Superior temporal gyrus (tissue), 1 donor: ENCODE results near the gene TAS1R1.

ENCODE experiments used
- DNase-seq: peaks from one replicate; pipeline ENCODE4 v3.0.0-alpha.2; 2016; ENCODE audit errors: extremely low spot score

Gene TAS1R1

DNA sequence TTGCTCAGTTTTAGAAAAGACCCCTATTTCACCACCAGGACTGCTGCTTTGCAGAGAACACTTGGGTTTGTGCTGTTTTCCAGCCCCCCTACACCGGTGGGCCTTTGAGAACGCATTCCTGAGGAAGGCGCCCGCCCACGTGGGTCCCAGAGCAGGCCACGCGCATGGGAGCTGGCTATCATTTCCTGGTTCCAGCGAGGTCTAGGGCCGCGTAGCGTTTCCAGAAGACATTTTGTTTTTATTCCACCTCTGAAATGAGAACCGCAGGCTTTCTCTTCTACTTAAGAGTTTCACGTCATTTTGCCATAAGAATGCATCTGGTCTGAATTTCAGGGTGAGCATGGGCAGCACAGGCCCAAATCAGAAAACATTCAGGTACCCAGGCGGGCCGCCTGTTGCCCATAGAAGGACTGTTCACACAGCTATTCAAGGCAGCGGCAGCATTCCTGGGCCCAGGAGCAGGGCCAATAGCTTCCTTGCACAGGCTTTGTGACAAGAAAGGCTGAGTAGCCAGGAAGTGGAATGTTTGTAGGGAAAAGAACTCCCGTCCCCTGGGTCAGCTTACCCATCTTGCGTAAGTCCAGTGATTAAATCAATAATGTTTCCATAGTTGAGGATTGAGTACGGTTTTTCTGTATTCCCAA is 48.9 kb downstream of the TAS1R1 start:
- DNase-seq, result peak; percentile 72

DNA sequence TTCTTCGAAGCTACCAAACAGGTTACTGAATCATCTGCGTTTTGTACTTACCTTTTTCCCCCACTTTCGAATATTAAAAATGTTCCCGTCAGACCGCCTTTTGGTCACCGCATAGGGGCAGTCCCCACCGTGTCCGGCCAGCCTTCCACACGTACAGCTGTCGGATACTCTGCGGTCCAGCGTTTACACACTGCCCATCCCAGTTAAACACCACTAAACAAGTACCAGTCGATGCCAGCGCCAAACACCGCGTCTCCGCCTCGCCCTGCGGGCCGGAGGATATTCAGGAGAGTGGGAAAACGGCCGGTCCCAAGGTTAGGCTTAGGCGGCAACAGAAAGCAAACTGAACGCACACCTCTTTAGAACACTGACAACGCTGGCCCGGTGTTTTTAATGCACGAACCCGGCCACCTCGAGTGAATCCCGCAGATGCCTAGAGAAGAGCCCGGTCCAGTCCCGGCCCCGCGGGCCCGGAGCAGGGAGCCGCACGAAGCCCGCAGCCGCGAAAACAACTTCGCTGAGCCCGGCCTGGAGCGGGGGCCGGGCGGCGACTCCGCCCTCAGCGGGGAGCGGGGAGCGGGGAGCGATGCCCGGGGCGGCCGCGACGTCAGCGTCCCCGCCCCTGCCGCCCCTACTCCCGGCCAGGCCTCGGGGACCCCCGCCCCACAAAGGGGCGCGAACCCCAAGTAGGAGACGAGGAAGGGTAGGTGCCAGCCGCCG is 57.7 kb downstream of the TAS1R1 start:
- peak; percentile 63 for DNase-seq

DNA sequence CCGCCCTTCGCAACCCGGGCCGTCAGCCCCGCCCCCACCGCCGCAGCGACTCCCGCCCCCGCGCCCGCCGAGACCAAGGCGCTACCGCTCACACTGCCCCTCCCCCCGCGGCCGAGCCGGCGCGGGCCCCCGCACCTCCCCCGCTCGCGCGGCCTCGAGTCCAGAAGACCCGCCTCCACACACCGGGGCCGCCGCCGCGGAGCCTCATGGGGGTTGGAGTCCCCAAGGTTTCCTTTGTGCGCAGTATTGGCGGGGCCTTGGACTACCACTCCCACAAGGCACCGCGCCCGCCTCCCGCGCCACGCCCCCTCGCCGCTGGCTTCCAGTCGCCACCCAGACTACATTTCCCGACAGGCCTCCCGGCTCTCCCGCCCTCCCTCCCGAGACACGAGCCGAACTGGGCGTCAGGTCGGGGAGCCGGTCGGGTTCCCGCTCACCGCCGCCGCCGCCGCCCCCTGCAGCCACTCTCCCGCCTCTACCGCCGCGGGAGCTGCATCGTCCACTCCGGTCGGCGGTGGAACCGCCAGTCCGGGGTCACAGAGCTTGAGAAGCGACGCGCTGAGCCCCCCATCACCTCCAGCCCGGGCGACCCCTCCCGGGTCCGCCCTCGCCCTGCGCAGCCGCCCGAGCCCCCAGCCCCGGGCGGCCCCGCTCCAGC is 58.4 kb downstream of the TAS1R1 start, which contains the start of gene PHF13:
Gene PHF13 (plus strand): TSS at position 371 of the 658 bp plus-strand sequence. CDS start 336 bp downstream, outside the sequence.
- DNase-seq, result peak; percentile 97

DNA sequence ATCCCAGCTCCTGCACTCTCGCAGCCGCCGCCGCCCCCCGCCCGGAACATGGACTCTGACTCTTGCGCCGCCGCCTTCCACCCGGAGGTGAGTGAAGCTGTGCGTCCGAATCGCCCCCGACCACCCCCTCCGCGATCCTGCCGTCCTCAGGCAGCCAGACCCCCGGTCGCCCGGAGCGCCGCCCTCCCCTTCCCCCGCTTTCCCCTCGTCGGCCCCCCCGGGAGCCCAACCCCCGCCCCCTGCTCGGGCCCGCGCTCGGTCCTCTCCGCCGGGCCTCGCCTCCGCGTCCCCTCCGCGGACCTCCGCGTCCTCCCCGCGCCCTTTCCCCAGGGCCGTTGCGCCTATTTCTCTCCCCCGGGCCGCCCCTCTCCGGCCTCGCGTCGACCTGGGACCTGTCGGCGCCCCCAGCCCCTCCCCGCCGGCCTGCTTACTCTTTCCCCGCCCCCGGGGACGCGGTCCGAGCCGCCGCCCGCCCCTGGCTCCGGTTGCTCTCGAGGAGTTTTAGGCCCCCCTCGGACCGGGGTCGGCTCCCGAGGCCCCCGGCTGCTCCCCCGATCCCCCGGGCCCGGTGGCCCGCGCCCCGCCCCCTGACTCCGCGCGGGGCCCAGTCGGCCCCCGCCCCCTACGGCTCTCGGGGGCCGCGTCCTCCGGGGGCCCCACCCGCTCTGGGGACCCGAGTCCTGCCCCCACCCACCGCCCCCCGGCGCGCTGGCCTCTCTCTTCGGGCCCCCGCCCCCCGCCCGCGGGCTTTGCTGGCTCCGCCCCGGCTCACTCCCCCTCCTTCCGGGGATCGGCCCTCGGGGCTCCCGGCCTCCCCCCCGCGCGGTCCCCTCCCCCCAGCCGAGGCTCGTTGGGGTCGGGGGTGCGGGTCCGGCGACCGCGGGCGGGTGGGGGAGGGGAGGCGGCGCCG is 59.2 kb downstream of the TAS1R1 start:
- no peak for DNase-seq

DNA sequence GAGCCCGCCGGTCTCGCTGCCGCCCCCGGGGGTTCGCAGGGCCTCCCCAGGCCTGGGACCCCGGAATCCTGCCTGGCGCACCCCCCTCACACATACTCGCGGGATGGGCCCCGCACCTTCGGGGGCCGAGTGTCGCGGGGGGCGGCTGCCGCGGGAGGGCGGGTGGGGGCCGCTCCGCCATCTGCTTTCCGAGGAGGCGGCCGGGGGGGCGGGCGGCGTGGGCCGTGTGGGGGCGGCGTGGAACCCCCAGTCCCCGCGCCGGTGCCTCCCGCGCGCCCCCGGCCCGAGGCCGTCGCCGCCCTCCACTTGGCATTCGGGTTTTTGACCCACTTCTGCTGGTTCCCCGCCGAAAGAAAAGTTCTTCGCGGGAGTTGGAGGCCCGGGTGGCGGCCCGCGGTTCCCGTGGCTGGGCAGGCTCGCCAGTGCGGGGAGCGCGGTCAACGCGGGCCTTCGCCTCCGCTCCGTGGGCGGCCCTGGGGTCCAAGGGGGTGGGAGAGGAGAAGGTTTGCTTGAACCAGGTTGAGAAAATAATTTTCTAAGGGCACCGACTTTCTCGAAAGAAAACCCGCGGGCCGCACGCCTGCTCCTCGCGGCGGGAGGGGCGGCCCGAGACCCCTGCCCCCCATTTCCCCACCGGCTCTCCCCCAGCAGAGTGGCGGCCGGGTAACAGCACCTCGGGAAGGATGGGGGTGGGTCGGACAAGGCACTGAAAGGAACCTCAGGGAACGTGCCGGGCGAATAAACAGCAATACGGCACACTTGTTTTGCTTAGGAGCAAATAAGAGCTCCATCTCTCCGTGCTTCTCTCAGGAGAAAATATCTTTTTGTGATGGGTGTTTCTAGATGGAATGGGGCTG is 60.0 kb downstream of the TAS1R1 start:
- DNase-seq, result no peak

DNA sequence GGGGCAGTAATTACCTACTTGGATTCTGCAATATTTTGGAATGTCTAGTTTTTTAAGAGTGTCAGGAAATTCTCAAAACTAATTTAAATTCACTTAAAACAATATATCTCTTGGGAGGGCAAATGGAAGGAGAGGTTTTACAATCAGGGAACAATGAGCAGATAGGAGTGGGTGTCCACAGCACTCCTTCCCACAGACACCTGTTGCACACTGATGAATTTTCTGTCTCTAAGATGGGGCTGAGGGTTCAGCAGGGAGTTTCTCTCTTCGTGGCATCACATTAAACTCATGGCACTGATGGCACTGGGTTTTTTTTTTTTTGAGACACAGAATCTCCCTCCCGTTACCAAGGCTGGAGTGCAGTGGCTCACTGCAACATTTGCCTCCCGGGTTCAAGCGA is 63.9 kb downstream of the TAS1R1 start:
- no peak for DNase-seq

DNA sequence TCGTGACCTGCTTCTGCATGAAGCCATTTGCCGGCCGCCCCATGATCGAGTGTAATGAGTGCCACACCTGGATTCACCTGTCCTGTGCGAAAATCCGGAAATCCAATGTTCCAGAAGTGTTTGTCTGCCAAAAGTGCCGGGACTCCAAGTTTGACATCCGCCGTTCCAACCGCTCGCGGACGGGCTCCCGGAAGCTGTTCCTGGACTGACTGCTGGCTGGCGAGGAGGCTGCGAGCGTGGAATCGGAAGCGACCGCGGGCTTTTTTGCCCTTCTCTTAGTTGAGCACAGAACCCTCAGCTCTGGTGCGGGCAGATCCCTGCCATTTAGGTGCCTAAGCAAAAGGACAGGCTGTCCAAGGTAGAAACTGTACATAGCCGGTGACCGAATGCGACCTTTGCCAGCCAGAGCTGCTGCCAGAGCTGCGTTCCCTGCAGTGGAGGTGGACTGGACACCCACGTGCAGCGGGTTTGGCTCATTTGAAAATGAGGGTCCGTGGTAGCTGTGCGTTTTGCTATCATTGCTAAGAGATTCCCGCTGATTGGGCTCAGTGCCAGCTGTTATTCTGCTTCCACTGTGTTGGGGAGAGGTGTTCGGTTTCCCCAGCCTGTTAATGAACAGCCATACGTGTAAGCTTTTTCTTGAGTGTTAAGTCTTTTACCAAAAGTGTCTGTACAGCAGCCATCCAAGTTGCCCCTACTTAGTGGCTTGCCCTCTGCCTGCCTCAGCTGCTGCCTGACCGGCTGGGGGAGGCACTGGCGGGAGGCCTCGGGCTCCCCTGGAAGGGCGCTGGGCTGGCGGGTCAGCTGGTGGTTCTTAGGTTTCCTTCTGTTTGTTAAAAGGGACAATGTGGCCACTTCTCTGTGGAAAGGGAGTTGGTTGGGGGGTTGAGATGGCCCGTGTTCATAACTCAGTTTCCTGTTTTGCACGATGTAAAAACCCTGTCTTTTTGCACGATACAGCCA is 66.6 kb downstream of the TAS1R1 start:
- no peak for DNase-seq

DNA sequence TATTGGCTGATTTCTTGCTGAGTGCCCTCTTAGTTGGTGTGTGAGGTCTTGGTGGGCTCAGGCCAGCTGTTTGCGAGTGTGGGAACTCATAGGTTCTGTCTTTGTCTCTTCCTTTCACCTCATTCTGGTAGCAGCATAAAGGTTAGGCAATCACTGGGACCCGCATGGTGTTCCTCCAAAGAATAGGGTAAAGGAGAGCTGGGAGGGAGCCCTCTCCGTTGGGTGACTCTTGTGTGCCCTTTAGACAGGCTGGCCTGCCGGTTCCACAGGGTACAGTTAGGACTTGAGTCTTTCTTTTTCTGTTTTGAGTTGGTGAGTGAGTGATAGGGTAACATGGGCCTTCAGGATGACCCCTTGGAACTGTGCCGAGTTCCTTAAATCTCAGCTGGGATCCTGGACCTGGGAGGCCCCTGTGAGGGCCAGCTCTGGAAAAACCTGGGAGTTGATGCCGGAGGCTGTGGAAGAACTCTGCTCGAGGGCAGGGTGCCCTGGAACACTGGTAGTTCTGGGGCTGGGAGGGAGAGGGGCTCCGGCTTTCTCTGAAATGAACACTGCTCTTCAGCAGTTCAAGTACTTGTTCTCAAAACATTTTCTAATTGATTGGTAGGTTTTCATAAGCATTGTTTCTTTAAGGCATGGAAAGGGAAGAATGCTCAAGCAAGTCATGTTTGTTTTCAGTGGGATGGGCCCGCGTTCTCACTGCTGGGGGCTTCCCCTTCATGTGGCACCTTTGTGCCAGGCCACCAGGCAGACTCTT is 67.5 kb downstream of the TAS1R1 start:
- DNase-seq, result no peak

DNA sequence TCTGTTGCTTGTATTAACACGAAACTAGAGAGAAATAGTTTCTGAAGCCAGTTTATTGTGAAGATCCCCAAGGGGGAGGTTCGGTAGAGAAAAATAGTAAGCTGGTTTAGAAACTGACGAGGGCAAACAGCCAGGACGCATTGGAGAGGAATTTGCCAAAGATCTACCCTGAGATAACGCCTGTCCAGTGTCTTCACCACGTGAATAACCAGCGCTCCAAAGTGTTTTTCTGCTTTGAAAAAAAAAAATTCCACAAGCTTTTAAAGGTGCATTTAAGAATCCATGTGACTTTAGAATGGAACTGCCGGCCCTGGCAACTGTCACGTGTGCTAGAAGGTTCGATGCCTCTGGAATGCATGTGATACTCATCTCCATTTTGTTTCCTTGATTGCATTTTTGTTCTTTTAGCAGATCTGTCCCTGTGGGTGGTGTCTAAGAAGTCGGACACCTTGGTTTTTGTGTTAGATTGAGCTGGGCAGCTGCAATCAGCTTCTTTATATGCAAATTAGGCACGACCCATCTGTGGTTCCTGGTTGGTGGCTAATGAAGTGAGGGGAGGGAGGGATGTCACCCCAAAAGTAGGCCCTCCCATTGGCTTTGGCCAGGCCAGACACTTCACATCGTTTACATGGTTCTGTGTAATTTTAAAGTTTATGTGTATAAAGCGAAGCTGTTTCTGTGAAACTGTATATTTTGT is 68.3 kb downstream of the TAS1R1 start:
- DNase-seq, result no peak

DNA sequence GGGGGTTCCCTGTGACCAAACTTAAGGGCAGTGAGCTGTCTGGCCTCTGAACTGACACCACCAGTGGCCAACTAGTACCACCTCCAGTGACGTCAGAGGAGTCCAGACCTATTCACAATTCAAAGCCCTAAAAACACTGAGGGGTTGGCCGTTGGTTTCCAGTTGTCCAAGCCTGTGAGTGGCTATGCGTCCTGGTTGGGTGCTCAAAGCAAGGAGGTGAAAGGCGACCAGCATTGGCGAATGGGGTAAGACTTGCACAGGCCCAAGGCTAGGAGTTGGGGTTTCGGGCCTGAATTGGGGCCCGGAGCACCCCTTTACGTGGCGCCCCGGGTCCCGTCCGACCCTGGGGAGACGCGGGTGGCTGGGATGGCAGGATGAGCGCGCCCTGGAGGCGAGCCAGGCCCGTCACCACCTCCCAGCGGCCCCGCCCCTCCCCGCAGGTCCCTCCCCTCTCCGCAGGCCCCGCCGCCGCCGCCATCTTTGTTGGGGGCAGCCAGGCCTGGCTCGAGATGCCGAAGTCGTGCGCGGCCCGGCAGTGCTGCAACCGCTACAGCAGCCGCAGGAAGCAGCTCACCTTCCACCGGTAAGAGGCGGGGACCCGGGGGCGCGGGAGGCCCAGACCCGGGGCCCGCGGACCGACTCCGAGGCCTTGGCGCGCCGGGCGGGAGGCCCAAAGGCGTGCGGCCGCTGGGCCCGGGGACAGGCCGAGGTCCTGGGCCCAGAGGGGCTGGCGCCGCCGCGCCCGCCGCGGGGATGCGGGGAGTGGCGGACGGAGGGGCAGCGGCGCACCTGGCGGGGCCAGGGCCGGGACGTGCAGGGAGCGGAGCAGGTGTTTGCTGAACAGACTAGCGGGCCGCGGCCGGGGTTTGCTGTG is 69.8 kb downstream of the TAS1R1 start, which contains the start of gene THAP3:
Gene THAP3 (plus strand): TSS at position 159 of the 874 bp plus-strand sequence. CDS start 351 bp downstream, at position 510.
- peak; percentile 76 for DNase-seq

DNA sequence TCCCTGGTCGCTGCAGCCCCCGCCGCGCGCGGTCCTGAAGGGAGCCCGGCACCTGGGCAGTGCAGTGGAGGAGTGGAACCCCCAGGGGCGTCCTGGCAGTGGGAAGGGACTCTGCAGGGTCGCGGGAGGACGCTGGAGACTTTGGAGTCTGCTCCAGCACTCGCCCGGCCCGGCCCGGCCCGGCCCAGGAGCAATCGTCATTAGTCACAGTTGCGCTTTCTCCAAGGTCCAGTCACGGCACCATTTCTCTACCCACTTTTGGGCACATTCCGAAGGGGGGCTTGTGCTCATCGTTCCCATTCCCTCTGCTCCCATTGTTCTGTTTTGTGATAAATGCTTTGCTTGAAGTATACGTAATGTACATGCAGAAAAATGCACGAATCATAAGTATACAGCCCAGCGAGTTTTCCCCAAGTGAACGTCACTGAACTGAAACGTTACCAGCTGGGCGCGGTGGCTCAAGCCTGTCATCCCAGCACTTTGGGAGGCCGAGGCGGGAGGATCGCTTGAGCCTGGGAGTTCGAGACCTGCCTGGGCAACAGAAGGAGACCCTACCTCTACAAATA is 70.6 kb downstream of the TAS1R1 start:
- DNase-seq, result peak; percentile 40

DNA sequence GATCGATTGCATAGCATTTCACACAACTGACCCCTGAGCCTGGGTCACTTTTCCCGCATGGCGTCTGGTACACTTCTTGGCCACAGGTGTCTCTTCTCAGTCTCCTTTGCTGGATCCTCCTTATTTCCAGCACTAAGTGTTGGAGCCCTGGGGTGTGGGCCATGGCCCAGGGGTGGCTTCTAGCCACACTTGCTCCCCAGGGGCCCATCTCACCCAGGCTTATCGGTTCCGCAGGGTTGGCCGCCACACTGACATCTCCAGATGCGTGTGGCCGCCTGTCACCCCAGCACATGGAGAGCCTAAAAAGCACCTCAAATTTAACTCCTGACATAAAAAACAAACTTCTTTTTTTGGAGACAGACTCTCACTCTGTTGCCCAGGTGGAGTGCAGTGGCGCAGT is 71.9 kb downstream of the TAS1R1 start:
- no peak for DNase-seq

DNA sequence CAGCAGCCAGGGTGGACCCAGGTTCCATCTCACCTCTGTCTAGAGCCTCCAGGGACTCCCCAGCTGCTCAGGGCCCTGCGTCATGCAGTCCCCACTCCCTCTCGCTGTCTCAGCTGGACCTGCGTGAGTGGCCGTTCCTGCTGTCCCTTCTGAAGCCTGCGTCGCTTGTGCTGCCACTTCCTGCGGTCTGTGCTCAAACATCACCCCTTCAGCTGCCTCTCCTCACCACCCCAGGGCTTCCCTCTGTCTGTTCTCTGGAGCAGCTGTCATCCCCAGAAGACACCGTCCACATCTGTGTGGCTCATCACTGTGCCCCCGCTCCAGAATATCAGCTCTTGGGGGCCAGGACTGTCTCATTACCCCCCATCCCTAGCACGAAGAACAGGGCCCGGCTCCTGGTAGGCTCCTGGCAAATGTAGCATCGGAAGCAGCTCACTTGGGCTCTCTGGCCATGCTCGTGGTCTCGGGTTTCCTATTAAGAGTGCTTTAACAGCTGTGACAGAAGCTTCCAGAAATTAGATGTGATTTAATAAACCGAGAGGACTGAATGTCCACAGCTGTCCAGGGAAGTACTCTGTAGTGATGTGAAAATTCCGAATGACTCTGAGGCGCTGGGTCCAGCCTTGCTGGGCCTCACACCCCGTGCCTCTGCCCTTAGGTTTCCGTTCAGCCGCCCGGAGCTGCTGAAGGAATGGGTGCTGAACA is 72.9 kb downstream of the TAS1R1 start:
- DNase-seq, result no peak

DNA sequence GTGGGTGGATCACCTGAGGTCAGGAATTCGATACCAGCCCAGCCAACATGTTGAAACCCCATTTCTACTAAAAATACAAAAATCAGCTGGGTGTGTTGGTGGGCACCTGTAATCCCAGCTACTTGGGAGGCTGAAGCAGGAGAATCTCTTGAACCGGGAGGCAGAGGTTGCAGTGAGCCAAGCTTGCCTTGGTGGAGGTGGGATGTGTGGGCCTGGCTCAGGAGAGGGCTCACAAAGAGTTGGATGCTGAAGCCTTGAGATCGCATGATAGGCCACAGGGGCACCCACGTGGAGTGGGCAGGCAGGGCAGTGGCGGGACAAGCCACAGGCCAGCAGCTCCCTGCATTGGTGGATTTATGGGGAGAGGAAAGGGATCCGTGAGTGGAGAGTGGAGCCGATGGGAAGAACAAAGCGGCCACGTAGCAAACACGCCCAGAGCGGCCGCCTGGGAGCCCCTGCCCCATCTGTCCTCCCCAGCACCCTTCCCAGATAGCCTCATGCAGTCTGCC is 73.9 kb downstream of the TAS1R1 start:
- DNase-seq, result no peak
